Osteocyte (in vitro differentiated cells): Measurements from ENCODE around the gene GMDS. TPM values are rescaled to one million over a fixed set of nuclear protein-coding genes. Genes with fewer than 3 reads are reported as not detected.

Experiments used
- DNase-seq: peaks from one replicate; pipeline ENCODE4 v3.0.0; 2021; ENCODE audit warnings: mixed read lengths; ENCODE audit not compliant: unreplicated experiment; ENCODE audit errors: extremely low spot score
- H3K27ac Mint-ChIP-seq: one replicate; pipeline ENCODE4 v1.8.0; 2021; ENCODE audit warnings: mild to moderate bottlenecking, mixed read lengths; ENCODE audit not compliant: unreplicated experiment
- H3K27me3 Mint-ChIP-seq: one replicate; pipeline ENCODE4 v1.8.0; 2021; ENCODE audit warnings: mixed read lengths; ENCODE audit not compliant: unreplicated experiment
- H3K36me3 Mint-ChIP-seq: one replicate; pipeline ENCODE4 v1.8.0; 2021; ENCODE audit warnings: mixed read lengths; ENCODE audit not compliant: unreplicated experiment
- H3K4me1 Mint-ChIP-seq: one replicate; pipeline ENCODE4 v1.8.0; 2021; ENCODE audit warnings: mixed read lengths; ENCODE audit not compliant: unreplicated experiment
- H3K4me3 Mint-ChIP-seq: one replicate; pipeline ENCODE4 v1.8.0; 2021; ENCODE audit warnings: mild to moderate bottlenecking, moderate library complexity, mixed read lengths; ENCODE audit not compliant: unreplicated experiment
- H3K9me3 Mint-ChIP-seq: one replicate; pipeline ENCODE4 v1.8.0; 2021; ENCODE audit warnings: mixed read lengths; ENCODE audit not compliant: unreplicated experiment
- total RNA-seq: library from RNA; stranded (reverse); gene quantifications from 2 replicates; pipeline ENCODE4 v1.2.1, GENCODE V29; 2021
- TF ChIP-seq, protein P1 (sequence below): fragments of 200-600 bp; sonication (generic); IDR thresholded peaks from 2 replicates; pipeline ENCODE4 v1.5.0; 2021; ENCODE audit warnings: antibody characterized with exemption, mild to moderate bottlenecking, moderate library complexity

The GMDS gene
- total RNA-seq, 1 donor from 2014 or later = 30.7 TPM

DNA sequence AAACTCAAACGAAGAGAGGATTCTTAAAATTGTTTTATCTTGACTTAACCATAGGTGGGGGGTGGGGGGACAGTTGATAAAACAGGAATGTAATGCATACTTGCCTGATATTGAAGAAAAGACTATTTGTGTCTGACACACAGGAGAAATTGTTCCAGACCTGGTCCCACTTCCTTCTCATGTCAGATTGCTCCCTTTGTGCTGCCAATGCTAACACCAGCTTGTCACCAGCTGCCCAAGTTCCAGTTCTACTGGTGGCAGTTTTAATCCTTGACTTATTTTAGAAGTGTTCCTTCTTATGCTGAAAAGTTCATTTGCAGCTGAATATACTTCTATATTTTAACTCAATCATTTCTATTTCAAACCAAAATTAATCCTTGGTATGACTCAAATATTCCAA lies 127.3 kb downstream of the GMDS start:
- TF ChIP-seq, protein P1, sequence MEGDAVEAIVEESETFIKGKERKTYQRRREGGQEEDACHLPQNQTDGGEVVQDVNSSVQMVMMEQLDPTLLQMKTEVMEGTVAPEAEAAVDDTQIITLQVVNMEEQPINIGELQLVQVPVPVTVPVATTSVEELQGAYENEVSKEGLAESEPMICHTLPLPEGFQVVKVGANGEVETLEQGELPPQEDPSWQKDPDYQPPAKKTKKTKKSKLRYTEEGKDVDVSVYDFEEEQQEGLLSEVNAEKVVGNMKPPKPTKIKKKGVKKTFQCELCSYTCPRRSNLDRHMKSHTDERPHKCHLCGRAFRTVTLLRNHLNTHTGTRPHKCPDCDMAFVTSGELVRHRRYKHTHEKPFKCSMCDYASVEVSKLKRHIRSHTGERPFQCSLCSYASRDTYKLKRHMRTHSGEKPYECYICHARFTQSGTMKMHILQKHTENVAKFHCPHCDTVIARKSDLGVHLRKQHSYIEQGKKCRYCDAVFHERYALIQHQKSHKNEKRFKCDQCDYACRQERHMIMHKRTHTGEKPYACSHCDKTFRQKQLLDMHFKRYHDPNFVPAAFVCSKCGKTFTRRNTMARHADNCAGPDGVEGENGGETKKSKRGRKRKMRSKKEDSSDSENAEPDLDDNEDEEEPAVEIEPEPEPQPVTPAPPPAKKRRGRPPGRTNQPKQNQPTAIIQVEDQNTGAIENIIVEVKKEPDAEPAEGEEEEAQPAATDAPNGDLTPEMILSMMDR = no peak
- H3K27me3 Mint-ChIP-seq = no peaks in the 10 kb centered on the region
- no peak for DNase-seq
- H3K4me3 Mint-ChIP-seq = no peak overlapping the region
- no peaks in the 10 kb centered on the region for H3K9me3 Mint-ChIP-seq
- peaks cover 4% of the 10 kb centered on the region for H3K36me3 Mint-ChIP-seq
- no peak overlapping the region for H3K27ac Mint-ChIP-seq
- peaks cover 2% of the 10 kb centered on the region for H3K4me1 Mint-ChIP-seq

DNA sequence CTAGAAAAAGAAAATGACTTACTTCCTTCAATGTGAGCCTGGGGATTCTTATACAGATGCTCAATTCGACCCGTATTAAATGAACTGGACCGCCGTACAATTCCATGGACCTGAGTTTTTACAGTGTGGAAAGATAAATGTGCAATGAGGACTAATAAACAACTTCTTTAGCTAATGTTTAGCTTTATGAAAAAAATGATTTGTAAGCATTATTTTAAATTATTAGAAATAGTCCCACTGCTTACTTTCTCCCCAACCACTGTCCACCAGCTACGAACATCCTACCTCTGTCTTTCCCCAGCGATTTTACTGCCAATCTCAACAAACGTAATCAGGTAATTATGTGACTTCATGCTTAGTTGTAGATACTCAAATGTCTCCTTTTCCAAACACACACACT lies 128.0 kb downstream of the GMDS start:
- Mint-ChIP-seq H3K36me3 (peaks cover 3% of the 10 kb centered on the region), H3K27me3 (no peaks in the 10 kb centered on the region), H3K4me3 (no peak overlapping the region), H3K4me1 (peaks cover 2% of the 10 kb centered on the region), H3K9me3 (no peaks in the 10 kb centered on the region), H3K27ac (no peak overlapping the region)
- no peak for DNase-seq
- TF ChIP-seq, protein P1 = no peak

DNA sequence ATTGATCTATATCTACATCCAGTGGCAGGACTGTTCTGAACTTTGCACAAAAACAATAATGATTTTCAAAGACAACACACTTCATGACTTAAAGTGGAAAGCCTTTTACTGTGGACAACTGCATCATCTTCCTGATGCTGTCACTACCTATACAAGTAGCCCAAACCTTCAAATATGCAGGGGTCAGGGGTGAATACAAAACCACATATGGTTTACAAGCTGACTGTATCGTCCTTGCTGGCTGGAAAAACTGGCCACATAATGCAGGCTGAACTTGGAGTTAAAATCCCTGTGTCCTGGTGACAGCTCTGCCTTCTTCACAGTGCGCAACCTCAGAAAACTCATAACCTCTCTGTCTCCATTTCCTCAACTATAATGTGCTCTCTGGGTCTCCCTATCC lies 128.9 kb downstream of the GMDS start:
- H3K27ac Mint-ChIP-seq = no peak overlapping the region
- no peak for DNase-seq
- H3K4me3 Mint-ChIP-seq = no peak overlapping the region
- TF ChIP-seq, protein P1 = no peak
- H3K27me3 Mint-ChIP-seq = no peaks in the 10 kb centered on the region
- peaks cover 8% of the 10 kb centered on the region for H3K4me1 Mint-ChIP-seq
- no peaks in the 10 kb centered on the region for H3K9me3 Mint-ChIP-seq
- H3K36me3 Mint-ChIP-seq = peaks cover 3% of the 10 kb centered on the region

DNA sequence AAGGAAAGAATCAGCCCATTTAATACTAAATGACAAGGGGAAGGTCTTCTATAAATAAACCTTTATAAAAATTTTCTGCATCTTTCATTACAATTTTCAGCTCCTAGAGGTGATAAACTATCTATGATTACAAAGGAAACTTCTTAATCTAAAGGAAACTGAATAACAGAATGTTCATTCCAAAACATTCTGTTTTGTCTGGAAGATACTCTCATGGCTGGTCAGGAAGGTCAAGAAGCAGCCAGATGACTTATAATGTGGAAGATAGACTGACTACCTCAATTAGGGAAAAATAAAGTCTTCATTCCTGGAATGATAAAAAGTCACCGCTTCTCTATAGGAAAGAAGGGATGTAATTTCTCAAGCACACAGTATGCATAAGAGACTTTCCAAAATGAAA lies 131.3 kb downstream of the GMDS start:
- Mint-ChIP-seq H3K27ac (no peak overlapping the region), H3K36me3 (peaks cover 3% of the 10 kb centered on the region), H3K27me3 (no peaks in the 10 kb centered on the region), H3K4me3 (no peak overlapping the region), H3K9me3 (no peaks in the 10 kb centered on the region), H3K4me1 (peaks cover 32% of the 10 kb centered on the region)
- TF ChIP-seq, protein P1 = no peak
- no peak for DNase-seq

DNA sequence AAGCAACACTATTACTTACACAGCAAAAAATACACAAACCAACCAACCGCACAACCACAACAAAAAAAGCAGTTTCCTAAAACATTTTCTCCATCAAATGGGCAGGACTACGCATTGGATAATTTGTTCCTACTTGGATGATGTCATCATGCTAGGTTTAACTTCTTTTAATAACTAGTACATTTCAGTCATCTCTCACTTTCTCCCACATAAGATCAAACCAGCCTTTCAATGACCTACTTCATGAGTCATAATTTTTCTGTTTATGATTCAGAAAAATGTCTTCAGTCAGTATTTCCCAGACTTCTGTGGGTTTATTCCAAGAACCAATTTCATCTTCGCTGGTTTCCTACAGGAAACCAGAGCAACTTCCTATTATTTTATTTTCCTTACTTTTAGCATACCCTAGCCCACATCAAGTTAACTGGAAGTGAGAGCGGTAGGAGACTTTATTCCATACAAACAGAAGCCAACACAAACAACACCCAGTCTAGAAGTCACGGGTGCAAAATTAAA lies 134.2 kb downstream of the GMDS start:
- H3K27ac Mint-ChIP-seq = peak overlapping the region; percentile 97
- peak overlapping the region; percentile 70 for H3K4me3 Mint-ChIP-seq
- peaks cover 3% of the 10 kb centered on the region for H3K36me3 Mint-ChIP-seq
- H3K4me1 Mint-ChIP-seq = peaks cover 39% of the 10 kb centered on the region
- DNase-seq = no peak
- H3K27me3 Mint-ChIP-seq = no peaks in the 10 kb centered on the region
- TF ChIP-seq, protein P1 = no peak
- H3K9me3 Mint-ChIP-seq = no peaks in the 10 kb centered on the region
